ENCODE data around the gene CLSTN1. TPM values are rescaled to one million over a fixed set of nuclear protein-coding genes. Genes with fewer than 3 reads are reported as not detected.

CLSTN1 gene
- total RNA-seq (10 to 100 TPM; 41.7 to 79.8 (median 64.2) TPM), polyA plus RNA-seq (10 to 100 TPM; 37.1 to 37.4 TPM)
- long read RNA-seq, donor 1, full-length matches to known transcripts, result 5 of 47 reads
- long read RNA-seq, donor 1, partial matches to known transcripts, result 41 of 47 reads
- long read RNA-seq, donor 1, other reads (novel, unspliced or antisense), result 1 of 47 reads
- long read RNA-seq, donor 2, full-length matches to known transcripts, result 12 of 70 reads
- long read RNA-seq, donor 2, partial matches to known transcripts, result 55 of 70 reads
- long read RNA-seq, donor 2, other reads (novel, unspliced or antisense), result 3 of 70 reads
- long read RNA-seq, donor 3, full-length matches to known transcripts, result 1 of 54 reads
- long read RNA-seq, donor 3, partial matches to known transcripts, result 51 of 54 reads
- long read RNA-seq, donor 3, other reads (novel, unspliced or antisense), result 2 of 54 reads

DNA sequence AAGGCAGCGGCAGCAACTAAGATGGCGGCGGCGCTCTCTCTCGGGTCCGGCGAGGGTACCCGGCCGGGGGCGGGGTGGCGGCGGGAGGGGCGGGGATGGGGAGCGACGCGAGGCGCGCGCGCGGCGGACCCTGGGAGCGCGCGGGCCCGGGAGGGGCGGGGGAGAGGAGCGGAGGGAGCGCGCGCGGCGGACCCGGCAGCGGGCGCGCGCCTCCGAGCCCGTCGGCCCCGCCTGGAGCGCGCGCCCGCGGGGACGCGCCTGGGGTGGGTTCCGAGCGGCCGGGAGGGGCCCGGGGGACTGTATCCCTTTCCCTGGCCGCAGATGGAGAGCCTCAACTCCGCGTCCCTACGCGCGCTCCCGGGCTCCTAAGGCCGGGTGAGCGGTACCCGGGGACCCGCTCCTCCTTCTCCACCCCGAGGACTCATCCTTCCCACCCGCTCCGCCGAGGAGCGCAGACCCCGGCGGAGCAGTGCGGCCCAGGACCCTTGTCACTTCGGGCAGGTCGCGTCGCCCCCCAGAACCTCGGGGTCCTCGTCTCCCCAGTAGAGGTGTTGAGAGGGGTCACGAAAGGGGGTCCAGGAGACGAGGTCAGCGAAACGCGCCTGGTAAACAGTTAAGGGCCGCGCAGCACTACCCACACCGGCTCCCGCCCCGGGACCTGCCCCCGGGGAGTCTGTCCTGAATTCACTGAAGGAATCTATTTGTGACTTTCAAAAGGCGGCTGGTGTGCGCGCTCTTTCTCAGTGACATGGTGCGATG is at the start of gene CLSTN1:
Gene CLSTN1, minus strand, starts transcription at position 23 of the 759 bp plus-strand sequence. CDS start 232 bp downstream, outside the sequence.
- WGBS, 2 donors, result 1% methylated on average over 40 to 77 of the region's 93 CpGs
- intact Hi-C loops (cut with DNase I), result no loop called here
- peaks cover 4 to 41% (median 35%) of the 10 kb centered on the region in 9 donors for H3K4me1 ChIP-seq
- H3K4me3 ChIP-seq, result peak within 1 kb of the TSS; percentile 61 to 94 (median 86)
- ATAC-seq (peak; percentile 84 to 92 (median 86)), DNase-seq (peak; percentile 92 to 94)
- H3K36me3 ChIP-seq, result no peaks in the 10 kb centered on the region
- no peak for TF ChIP-seq CTCF (IDR thresholded peaks at IDR 0.05)
- H3K9me3 ChIP-seq, result no peaks in the 10 kb centered on the region
- H3K27ac ChIP-seq, result peak within 1 kb of the TSS; percentile 79 to 88 (median 84)
- H3K27me3 ChIP-seq, result no peaks in the 10 kb centered on the region

GRCh38 chr1:9873385-9873784 is 49.6 kb upstream of the CLSTN1 start:
- intact Hi-C loops (cut with DNase I), result loop anchor here in 6 of 10 donors (5.0 to 10.0 kb wide), 4 partner anchors 39 to 239 kb away; partner anchors contain the start of genes UBE4B (in 4 of the 6), CTNNBIP1 (in 1 of the 6), LZIC (in 1 of the 6) and NMNAT1 (in 1 of the 6)
- no peak for ATAC-seq
- no peak for DNase-seq
- Histone ChIP-seq H3K4me1 (peaks cover 7 to 47% (median 36%) of the 10 kb centered on the region in 9 donors), H3K27ac (peak overlapping the region in 2 of 10 donors; percentile 59 to 73), H3K4me3 (no peak overlapping the region), H3K27me3 (no peaks in the 10 kb centered on the region), H3K36me3 (peaks cover 0 to 54% (median 28%) of the 10 kb centered on the region in 9 donors), H3K9me3 (no peaks in the 10 kb centered on the region)
- 79 to 81% methylated on average over 5 of the region's 5 CpGs for WGBS, 2 donors
- TF ChIP-seq CTCF (IDR thresholded peaks at IDR 0.05), result no peak

GRCh38 chr1:9872430-9873165 is 48.8 kb upstream of the CLSTN1 start:
- Histone ChIP-seq H3K9me3 (no peaks in the 10 kb centered on the region), H3K27me3 (no peaks in the 10 kb centered on the region), H3K4me1 (peaks cover 7 to 44% (median 35%) of the 10 kb centered on the region in 9 donors), H3K27ac (no peak overlapping the region), H3K36me3 (peaks cover 0 to 57% (median 28%) of the 10 kb centered on the region in 9 donors), H3K4me3 (no peak overlapping the region)
- no peak for TF ChIP-seq CTCF (IDR thresholded peaks at IDR 0.05)
- 75 to 81% methylated on average over 11 of the region's 11 CpGs for WGBS, 2 donors
- intact Hi-C loops (cut with DNase I), result loop anchor here in 6 of 10 donors (5.0 to 10.0 kb wide), 4 partner anchors 40 to 238 kb away; partner anchors contain the start of genes UBE4B (in 4 of the 6), CTNNBIP1 (in 1 of the 6), LZIC (in 1 of the 6) and NMNAT1 (in 1 of the 6)
- DNase-seq, result no peak
- ATAC-seq, result no peak

Data from heart right ventricle (tissue), 16 donors.